ENCODE results near the gene MCM7. TPM values are rescaled to one million over a fixed set of nuclear protein-coding genes. Genes with fewer than 3 reads are reported as not detected.

The MCM7 gene
- polyA plus RNA-seq, 1 donor (not counting 4 experiments of a cell fraction or from before 2014, with no cell fraction given), result 46.8 TPM

- peak within 1 kb of the TSS; percentile 89 to 96 (median 94) for H3K4me3 ChIP-seq (ENCODE audit: control insufficient read depth in 2 of 3, extremely low read depth in 1 of 3, insufficient read depth in 2 of 3, low read depth in 1 of 3, low read length in 3 of 3)
- peak within 1 kb of the TSS; percentile 97 for H3K9ac ChIP-seq (ENCODE audit: control insufficient read depth, extremely low read depth, insufficient read depth, low read length)
- peak within 1 kb of the TSS; percentile 72 for H3K4me2 ChIP-seq (ENCODE audit: control insufficient read depth, extremely low read depth, insufficient read depth, low read depth, low read length)
- no peaks in the 10 kb centered on the region for H3K9me3 ChIP-seq (ENCODE audit: control insufficient read depth, low read depth, low read length)
- H3K79me2 ChIP-seq (ENCODE audit: control insufficient read depth, insufficient read depth, low read length), result no peaks in the 10 kb centered on the region
- H2AFZ ChIP-seq (ENCODE audit: control insufficient read depth, low read length), result peak within 1 kb of the TSS; percentile 99
- DNase-seq (ENCODE audit: low read depth, low spot score), result no peak
- dilution Hi-C loops (cut with MboI; ENCODE audit: extremely low pct_ligation_motif_present, low sequenced_read_pairs), result no loop called here
- H3K27me3 ChIP-seq (ENCODE audit: control insufficient read depth, extremely low read depth, insufficient read depth, low read length), result no peaks in the 10 kb centered on the region
- peaks cover 0 to 2% of the 10 kb centered on the region in 2 experiments for H3K36me3 ChIP-seq (ENCODE audit: control insufficient read depth in 2 of 2, extremely low read depth in 1 of 2, insufficient read depth in 2 of 2, low read length in 2 of 2)
- FAIRE-seq, result peak; percentile 9
- peak within 1 kb of the TSS; percentile 97 for H3K27ac ChIP-seq (ENCODE audit: control insufficient read depth, insufficient read depth, low read length)
- no peaks in the 10 kb centered on the region for H4K20me1 ChIP-seq (ENCODE audit: control insufficient read depth, extremely low read depth, insufficient read depth, low read length)
- TF ChIP-seq EZH2 (IDR thresholded peaks at IDR 0.05; ENCODE audit: low read length) (no peak), CTCF (optimal IDR thresholded peaks at IDR 0.05 in 1 of 3, IDR thresholded peaks at IDR 0.05 in 1 of 3, conservative IDR thresholded peaks at IDR 0.05 in 1 of 3; ENCODE audit: extremely low read depth in 1 of 3, insufficient read depth in 2 of 3, low read length in 3 of 3) (no peak)
- H3K9me1 ChIP-seq (ENCODE audit: control insufficient read depth, extremely low read depth, insufficient read depth, low read length), result no peaks in the 10 kb centered on the region
- H3K4me1 ChIP-seq (ENCODE audit: control insufficient read depth, extremely low read depth, insufficient read depth, low read length), result peaks cover 10% of the 10 kb centered on the region
Measured at GRCh38 chr7:100126931-100127865, 26.0 kb upstream of the MCM7 start, which contains the start of gene MBLAC1. TSS of gene MBLAC1 (plus strand) at chr7:100126967. CDS start at chr7:100127396, 429 bp downstream.

- peak overlapping the region; percentile 72 for H3K4me2 ChIP-seq (ENCODE audit: control insufficient read depth, extremely low read depth, insufficient read depth, low read depth, low read length)
- dilution Hi-C loops (cut with MboI; ENCODE audit: extremely low pct_ligation_motif_present, low sequenced_read_pairs), result no loop called here
Measured at GRCh38 chr7:100126239-100126930, 25.2 kb upstream of the MCM7 start.

More at GRCh38 chr7:100126239-100126930, 25.2 kb upstream of the MCM7 start:
- Histone ChIP-seq H3K27ac (ENCODE audit: control insufficient read depth, insufficient read depth, low read length) (peak overlapping the region; percentile 97), H3K9ac (ENCODE audit: control insufficient read depth, extremely low read depth, insufficient read depth, low read length) (peak overlapping the region; percentile 97), H3K9me1 (ENCODE audit: control insufficient read depth, extremely low read depth, insufficient read depth, low read length) (no peaks in the 10 kb centered on the region), H2AFZ (ENCODE audit: control insufficient read depth, low read length) (peak overlapping the region; percentile 99), H3K4me1 (ENCODE audit: control insufficient read depth, extremely low read depth, insufficient read depth, low read length) (peaks cover 10% of the 10 kb centered on the region), H3K27me3 (ENCODE audit: control insufficient read depth, extremely low read depth, insufficient read depth, low read length) (no peaks in the 10 kb centered on the region), H3K36me3 (ENCODE audit: control insufficient read depth in 2 of 2, extremely low read depth in 1 of 2, insufficient read depth in 2 of 2, low read length in 2 of 2) (peaks cover 0 to 2% of the 10 kb centered on the region in 2 experiments), H3K79me2 (ENCODE audit: control insufficient read depth, insufficient read depth, low read length) (no peaks in the 10 kb centered on the region), H3K9me3 (ENCODE audit: control insufficient read depth, low read depth, low read length) (no peaks in the 10 kb centered on the region), H3K4me3 (ENCODE audit: control insufficient read depth in 2 of 3, extremely low read depth in 1 of 3, insufficient read depth in 2 of 3, low read depth in 1 of 3, low read length in 3 of 3) (peak overlapping the region; percentile 89 to 96 (median 94)), H4K20me1 (ENCODE audit: control insufficient read depth, extremely low read depth, insufficient read depth, low read length) (no peaks in the 10 kb centered on the region)
- FAIRE-seq (no peak), DNase-seq (ENCODE audit: low read depth, low spot score) (no peak)
- TF ChIP-seq CTCF (optimal IDR thresholded peaks at IDR 0.05 in 1 of 3, IDR thresholded peaks at IDR 0.05 in 1 of 3, conservative IDR thresholded peaks at IDR 0.05 in 1 of 3; ENCODE audit: extremely low read depth in 1 of 3, insufficient read depth in 2 of 3, low read length in 3 of 3) (no peak), EZH2 (IDR thresholded peaks at IDR 0.05; ENCODE audit: low read length) (no peak)

Measured in keratinocyte (primary cell).